ENCODE measurements around the gene MXRA8.

- TF ChIP-seq CTBP1 (IDR thresholded peaks at IDR 0.05; ENCODE audit: borderline replicate concordance) (no peak), BHLHE40 (IDR thresholded peaks at IDR 0.05; ENCODE audit: borderline replicate concordance) (no peak), NFRKB (IDR thresholded peaks at IDR 0.05) (no peak), SUZ12 (IDR thresholded peaks at IDR 0.05) (no peak), HDGF (IDR thresholded peaks at IDR 0.05; ENCODE audit: borderline replicate concordance) (no peak), FOXK2 (IDR thresholded peaks at IDR 0.05) (no peak), ELF4 (IDR thresholded peaks at IDR 0.05) (no peak), LEF1 (IDR thresholded peaks at IDR 0.05; ENCODE audit: borderline replicate concordance) (no peak), FOXM1 (IDR thresholded peaks at IDR 0.05; ENCODE audit: borderline replicate concordance) (no peak), SP1 (IDR thresholded peaks at IDR 0.05) (no peak), TARDBP (IDR thresholded peaks at IDR 0.05) (no peak), FOXA1 (IDR thresholded peaks at IDR 0.05) (no peak)
These were observed 931 bp upstream of the MXRA8 start for GRCh38 chr1:1359308-1359663.

Measured in HEK293T (cell line).